ENCODE measurements around the gene SLC38A10.

SLC38A10 gene

DNA sequence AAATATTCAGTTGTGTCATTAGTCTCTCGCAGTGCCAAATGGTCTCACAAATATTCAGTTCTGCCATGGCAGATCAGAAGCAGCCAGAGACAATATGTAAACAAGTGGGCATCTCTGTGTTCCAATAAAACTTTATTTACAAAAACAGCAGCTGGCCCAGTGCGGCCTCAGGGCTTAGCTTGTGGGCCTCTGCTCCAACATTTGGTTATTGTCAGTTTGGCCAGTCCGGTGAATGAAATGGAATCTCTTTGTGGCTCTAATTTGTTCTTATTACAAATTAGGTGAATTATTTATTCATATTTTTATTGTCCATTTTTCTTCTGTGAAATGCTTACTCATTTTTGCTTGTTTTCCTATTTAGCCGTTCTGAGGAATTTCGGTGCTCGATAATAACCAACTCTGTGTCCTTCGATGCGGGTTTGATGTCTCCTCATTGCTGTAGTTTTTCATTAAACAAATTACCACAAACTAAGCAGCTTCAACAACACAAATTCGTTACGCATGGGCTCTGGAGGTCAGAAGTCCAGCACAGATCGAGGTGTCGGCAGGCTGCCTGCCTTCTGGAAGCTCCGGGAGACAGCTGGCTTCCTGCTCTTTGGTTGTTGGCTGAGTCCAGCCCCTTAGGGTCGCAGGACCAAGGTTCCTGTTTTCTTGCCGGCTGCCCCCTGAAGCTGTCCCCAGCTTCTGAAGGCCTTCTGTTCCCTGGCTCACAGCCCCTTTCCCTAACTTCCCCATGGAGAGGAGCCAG lies 4.1 kb upstream of the SLC38A10 start:
- DNase-seq (ENCODE audit: low spot score): no peak

DNA sequence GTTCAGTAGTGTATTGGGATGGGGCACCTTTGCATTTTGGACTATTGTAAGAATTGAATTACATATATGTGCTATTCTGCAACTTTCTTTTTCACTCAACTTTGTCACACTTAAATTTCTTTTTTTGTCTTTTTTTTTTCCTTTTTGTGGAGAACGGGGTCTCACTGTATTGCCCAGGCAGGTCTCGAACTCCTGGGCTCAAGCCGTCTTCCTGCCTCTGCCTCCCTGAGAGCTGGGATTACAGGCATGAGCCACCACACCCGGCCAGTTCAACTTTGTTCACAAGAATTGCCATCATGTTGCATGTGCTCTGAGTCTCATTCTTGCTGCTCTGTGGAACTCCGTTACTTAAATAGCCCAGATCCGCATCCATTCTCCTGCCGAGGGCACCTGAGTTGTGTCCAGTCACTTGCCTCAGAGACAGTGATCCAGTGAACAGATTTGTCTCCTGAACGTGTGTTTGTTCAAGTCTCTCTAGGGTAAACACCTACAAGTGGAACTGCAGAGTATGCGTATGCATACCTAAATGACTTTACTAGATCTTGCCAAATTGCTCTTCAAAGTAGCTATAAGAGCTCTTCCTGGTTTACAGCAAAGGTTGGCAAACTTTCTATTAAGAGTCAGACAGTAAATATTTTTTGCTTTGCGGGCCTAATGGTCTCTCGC lies 3.4 kb upstream of the SLC38A10 start:
- DNase-seq (ENCODE audit: low spot score): no peak

DNA sequence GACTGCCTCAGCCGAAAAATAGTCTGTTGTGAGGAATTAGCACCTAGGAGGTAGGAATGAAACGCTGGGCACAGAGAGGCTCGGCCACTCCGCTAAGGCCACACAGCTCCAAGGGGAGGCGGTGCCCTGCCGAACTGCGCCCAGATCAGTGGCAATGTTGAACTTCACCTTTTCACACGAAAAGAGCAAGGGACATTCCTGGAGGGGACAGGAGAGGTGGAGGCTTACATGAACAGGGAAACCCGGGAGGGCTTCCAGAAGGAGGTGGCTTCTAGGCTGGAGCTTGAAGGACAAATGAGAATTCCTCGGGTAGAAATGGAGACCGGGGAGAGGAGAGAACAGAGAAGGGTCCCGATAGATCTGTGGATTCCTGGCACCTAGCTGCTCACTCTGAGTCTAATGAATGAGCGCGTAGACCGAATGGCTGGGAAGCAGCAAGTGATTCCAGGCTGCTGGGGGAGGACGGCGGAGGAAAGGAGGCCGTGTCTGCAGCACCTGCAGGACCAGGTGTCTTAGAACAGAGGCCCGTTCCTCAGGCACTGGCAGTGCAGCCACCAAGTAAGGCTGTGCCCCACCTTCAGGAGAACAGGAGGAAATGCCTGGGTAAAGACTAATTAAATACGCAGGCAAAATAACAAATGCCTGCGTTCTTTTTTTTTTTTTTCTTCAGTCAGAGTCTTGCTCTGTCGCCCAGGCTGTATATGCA lies 722 bp upstream of the SLC38A10 start:
- DNase-seq (ENCODE audit: low spot score): peak; percentile 47

DNA sequence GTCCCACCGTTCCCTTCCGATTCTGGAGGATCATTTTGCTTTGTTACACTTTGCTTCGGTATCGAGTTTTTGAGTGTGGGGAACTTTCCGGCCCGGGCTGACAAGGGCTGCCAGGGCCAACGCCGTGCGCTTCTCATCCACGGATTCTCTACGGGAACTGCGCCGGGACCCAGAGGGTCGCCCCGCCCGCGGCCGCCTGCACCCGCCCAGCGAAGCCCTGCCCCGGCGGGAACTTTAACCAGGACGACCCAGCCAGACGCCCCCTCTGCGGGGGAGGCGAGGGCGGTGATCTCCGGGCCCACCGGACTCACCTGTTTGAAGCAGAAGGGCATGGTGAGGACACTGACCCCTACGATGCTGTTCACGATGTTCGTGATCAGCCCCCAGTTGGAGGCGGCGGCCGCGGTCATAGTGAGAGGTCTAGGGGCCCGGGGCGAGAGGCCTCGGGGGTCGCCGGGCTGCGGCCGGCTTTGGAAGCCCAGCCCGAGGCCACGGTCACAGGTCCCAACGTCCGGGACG lies 536 bp downstream of the SLC38A10 start:
- DNase-seq (ENCODE audit: low spot score): no peak

DNA sequence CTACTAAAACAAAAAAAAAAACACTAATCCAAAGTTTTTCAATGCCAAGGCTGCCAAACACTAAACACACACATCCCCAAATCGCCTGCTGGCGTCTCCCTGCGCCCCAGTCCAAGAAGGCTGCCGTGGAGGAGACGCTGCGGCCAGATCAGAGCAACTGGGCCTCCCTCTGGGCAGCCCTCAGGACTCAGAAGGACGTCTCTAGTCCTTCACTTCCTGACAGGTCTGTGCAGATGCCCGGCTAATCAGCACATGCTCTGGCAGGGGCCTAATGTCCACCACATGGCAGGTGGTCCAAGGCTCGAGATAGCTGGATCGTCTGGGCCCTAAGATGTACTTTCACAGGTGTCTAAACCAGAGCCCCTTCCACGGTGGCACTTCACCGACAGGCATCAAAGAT lies 2.7 kb downstream of the SLC38A10 start:
- DNase-seq (ENCODE audit: low spot score): no peak

DNA sequence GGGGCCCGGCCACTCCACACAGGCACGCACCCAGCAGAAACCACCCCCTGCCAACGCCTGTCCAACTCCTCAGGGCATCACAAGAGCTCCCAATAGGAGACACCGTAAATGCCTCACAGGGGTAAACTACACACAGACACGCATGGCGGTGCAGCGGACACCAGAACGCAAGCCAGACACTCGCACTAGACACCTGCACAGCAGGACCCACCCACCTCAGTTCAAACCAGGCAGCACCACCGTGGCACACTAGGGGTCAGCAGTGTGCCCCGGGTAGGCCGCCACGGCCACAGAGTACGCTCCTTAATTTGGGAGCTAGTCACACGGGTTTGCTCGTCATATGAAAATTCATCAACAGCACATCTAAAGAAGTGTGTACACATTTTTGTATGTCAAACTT lies 3.4 kb downstream of the SLC38A10 start:
- DNase-seq (ENCODE audit: low spot score): peak; percentile 69

DNA sequence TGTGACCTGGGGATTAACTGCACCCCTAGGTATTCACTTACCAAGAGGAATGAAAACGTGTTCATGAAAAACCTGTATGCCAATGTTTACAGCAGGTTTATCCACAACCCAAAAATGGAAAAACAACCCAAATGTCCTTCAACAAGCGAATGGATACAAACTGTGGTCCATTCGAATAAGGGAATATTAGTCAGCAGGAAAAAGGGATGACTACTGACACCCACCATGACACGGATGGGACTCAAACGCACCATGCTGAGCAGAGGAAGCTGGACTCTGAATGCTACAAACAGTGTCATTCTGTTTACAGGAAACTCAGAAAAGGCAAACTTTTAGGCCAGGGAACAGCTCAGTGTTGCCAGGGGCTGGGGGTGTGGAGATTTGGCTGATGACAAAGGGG lies 4.9 kb downstream of the SLC38A10 start:
- no peak for DNase-seq (ENCODE audit: low spot score)

DNA sequence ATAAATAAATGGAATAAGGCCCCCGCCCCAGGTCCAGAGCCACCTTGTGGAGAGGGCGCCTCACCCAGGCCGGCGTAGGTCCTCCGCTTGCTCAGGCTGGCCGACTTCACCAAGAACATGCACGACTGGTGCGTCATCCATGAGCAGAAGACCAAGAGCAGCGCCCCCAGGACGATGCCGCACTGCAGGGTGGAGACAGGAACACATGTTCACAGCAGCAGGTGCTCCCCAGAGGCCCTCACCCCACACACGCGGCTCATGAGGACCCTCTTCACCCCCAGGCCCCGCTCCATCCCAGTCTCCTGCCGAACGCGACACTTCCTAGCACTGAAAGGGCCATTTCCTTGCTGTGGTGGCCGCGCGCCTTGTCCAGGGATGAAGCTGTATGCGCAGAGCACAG lies 5.5 kb downstream of the SLC38A10 start:
- no peak for DNase-seq (ENCODE audit: low spot score)

DNA sequence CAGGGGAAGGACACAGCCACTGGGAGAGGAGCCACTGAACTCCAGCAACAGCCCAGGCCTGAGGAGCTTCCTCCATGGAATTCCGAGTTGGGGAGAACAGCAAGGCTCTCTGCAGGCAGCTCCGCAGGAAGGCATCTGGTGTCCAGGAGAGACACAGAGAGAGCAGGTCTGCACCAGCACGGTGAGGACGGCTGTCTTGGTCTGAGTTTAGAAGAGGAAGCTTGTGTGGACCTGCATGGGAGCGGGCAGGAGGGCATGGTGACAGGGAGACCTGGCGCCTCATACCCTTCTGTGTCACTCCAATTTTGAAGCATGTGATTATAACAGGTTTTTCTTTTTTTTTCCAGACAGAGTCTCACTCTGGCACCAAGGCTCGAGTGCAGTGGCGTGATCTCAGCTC lies 6.4 kb downstream of the SLC38A10 start:
- no peak for DNase-seq (ENCODE audit: low spot score)

DNA sequence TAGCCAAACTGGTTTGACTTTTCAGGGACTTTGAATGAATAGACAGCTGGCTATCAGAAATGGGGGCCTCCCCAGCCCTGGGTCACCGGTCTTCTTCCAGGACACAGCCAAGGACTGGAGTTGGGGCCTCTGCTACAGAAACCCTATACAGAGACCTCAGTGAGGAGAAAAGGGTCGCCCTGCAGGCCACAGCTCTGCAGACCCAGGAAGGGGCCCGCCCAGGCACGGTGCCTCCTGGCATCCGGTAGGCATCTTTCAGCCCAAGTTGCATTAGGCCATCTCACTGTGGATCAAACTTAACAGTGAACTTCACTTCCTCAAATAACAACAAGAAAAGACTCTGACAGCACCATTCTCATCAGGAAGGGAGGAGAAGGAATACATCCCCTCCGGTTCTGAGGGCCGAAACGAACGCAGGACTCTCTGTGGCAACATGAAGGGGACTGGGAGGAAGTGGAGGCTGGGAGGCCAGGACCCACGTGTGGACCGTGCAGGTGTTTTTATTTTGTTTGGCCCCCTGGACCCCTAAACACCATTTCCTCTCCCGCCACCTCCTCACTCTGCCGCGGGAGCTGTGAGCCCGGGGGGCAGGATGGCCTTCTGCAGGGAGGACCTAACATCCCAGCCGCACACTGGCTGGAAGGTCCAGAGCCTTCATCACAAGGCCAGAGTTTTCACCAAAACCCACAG lies 7.2 kb downstream of the SLC38A10 start:
- DNase-seq (ENCODE audit: low spot score): no peak

DNA sequence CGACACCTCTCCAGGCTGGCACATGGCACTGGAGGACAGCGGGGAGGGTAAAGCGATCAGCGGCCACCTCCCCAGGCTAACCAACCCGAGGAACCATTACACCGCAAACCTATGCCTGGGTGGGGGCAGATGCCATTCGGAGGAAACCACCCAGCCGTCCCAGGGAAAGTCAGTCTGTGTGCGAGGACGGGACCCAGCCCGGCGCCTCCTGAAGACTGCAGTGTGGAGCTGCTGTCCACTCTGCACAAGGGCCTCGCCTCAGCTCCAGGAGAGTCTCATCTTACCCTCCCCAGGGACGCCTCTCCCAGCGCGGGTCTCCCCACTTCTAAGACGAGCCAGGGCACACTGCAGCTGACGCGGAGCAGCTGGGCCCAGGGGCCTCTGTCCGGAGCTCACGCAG lies 8.0 kb downstream of the SLC38A10 start:
- no peak for DNase-seq (ENCODE audit: low spot score)

DNA sequence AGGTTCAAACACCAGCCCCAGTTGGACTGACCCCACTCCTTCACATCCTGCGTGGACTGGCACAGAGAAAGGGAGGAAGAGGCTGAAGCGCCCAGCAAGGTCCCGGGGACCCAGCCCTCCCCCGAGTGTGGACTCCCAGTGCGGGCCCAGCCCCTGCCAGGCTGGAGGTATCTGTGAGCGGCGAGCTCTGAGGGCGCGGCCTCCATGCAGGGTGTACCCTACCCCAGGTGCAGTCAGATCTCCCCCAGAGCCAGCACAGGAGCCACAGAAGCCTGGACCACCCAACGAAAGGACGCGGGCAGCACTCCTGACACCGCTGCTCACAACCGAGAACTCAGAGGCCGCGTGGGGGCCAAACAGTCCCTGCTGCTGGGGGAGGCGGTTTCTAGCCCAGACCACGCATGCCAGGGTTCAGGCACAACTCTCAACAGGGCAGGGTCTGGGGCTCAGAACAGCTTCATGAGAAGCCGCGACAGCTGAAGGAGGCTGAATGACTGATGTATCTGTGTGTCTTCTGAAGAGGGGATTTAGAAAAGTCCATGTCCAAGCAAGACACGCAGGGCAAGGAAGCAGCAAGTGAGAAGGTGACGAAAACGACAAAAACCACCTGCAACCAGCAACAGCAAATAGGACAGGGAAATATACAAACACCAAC lies 8.5 kb downstream of the SLC38A10 start:
- no peak for DNase-seq (ENCODE audit: low spot score)

DNA sequence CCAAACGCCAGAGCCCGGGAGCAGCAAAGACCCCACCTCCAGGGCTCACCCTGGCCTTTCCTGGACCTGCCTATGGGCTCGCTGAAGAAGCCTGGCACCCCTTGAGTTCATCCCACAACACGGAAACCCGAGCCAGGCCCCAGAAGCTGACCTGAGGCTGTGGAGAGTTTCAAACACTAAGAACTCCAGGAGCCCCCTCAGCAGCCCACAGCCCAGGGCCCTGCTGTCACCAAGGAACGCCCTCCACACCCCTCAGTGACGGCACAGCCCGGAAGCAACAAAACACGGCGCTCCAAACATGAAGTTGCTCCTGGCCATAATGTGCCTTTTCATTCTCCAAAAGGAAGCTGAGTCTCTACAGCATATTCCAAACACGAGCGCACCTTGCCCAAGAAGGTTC lies 9.2 kb downstream of the SLC38A10 start:
- DNase-seq (ENCODE audit: low spot score): no peak

DNA sequence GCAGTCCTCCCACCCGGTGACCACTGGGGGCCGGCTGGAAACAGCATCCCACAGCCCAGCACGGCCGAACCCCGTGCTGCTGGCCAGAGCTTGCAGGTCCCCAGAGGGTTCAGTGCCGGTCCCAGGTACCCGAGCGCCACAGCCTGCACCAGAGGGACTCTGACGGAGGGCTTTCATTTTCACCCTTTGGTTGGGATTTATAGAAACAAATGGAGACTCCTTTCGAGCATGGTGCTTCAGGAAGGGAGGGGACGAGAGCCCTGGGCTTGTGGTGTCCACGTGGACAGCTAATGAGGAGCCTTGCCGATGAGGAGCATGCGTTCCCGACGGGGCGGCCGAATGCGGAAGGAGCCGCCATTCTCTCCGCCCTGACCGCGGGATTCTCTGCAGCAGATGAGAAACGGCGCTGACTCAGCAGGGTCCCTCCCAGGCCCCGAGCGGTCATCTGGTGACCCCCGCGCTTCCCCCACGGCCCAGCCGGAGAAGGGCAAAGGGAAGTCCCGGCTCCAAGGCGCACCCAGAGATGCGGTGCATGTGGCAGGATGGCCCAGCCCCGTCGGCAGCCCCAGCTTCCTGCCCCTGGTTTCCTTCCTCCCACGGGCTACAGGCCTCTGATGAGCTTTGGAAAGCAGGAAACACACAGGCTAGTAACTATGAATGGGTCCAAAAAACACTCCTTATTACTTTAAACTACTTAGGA lies 9.8 kb downstream of the SLC38A10 start:
- DNase-seq (ENCODE audit: low spot score): peak; percentile 70

DNA sequence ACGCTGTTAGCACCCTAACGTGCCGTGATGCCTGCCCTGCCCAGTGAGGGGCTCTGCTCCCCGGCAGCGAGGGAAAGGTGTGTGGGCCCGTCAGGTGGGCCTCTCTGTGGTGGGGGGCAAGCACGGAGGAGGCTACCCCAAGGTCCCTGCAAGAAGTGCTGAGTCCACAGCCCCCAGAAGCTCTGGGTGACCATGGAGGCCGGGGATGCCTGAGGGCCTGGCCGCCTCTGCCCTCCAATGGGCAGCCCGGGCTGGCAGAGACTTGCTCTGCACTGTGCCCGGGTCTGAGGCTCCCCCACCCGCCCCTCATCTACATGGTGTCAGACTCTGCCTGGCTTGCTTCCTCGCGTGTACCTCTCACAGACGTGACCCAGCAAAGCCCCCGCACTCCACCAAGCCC lies 12.2 kb downstream of the SLC38A10 start:
- DNase-seq (ENCODE audit: low spot score): no peak

DNA sequence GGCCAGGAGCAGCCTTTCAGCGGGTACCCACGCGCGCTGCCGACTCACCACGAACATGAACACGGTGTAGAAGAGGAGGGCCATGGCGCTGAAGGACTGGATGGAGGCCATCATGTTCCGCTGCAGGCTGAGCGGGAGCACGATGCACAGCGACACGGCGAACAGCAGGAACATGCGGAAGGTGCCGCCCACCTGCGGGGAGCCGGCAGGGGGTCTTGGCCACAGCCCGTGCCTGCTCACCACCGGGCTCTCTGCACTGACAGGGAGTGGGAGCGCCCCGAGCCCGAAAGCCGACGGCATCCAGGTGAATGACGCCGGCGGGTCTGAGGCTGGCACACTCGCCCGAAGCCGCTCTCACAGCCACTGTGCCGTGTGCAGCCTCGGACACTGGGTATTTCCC lies 13.0 kb downstream of the SLC38A10 start:
- no peak for DNase-seq (ENCODE audit: low spot score)

DNA sequence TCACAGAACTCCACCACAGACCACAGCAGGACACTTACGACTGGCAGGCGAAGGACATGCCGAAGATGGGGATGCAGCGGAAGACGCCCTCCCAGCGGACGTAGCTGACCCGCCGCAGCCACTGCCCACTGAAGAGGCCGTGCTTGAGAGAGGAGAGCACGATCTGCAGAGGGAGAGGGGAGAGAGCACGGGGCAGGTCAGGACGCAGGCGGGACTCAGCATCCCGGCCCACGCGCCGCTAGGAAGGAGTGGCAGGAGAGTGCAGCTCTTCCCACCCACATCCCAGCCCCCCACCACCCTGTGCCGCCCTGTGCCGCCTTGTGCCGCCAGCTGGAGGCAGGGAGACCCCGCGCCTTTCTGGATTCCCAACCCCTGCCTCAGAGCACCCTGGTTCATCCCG lies 14.5 kb downstream of the SLC38A10 start:
- no peak for DNase-seq (ENCODE audit: low spot score)

DNA sequence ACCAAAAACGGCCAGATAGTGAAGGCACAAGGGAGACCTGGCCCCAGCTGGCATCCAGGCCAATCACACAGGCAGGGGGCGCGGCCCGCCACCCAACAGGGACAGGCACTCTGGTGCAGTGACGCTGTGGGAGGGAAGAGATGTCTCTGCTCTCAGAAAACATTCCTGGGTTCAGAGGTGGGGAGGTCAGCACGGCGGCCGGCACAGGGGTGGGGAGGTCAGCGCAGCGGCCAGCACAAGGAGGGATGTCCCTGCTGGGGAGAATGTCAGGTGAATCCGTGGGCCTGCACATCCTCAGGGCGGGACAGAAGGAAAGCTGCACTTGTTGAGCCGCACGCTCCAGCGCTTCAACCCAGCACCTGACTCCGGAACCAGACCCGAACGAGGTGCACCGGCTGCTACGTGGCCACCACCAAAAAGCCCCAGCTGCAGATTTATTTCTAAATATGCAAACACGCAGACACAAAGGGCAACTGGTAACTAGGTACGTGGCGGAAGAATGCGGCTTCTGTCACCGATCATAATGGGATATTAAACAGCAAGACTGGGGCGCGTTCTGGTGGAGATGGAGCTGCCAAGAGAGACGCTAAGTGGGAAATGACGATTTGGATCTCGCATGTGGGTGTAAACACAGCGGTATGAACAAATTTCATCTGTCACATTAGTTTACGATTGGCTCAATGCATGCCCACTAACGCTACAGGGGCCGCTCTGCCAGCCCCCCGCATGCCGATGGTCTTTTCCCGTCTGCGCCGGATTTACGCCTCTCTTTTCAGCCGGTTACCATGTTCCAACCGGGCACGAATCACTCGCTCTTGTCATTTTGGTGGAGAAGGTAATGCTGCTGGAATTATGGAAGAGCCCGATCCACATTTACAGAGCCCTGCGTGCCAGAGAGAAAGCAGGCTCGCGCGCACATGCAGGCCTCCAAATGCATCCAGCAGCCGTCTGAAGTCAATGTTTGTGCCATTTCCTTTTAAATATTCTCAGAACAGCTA lies 15.5 kb downstream of the SLC38A10 start:
- no peak for DNase-seq (ENCODE audit: low spot score)

DNA sequence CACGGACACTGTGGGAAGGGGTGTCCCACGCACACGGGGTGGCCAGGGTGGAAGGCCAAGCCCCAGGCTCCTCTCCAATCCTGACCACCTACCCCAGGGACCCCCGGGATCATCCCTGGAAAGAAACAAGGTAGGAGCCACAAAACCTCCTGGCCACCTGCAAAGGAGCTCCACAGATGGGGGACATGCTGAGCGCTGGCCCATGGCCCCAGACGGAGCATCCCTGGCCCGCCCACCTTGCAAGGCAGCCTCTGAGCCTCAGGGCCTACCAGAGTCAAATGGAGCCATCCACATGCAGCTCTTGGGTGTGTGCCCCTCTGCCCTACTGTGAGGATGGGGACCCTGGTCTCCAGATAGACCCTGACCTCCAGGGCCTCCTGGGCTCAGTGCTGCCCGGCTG lies 16.3 kb downstream of the SLC38A10 start:
- no peak for DNase-seq (ENCODE audit: low spot score)

Data from activated CD4-positive, alpha-beta T cell treated with anti-CD3 and anti-CD28 coated beads, Interleukin-2, Interleukin-4, amounts not matched to agents 100 ng/mL and 50 ng/mL, durations not matched to agents 16 hours and 8 hours (primary cell).